DMS114 treated with DMSO at 0.1 percent for 48 hours (cell line): ENCODE data around the gene GEMIN5.

Source experiments
- DNase-seq: peaks from one replicate; lab custom pipeline; 2025; ENCODE audit not compliant: unreplicated experiment; lab: John Stamatoyannopoulos, UW

Gene GEMIN5

DNA sequence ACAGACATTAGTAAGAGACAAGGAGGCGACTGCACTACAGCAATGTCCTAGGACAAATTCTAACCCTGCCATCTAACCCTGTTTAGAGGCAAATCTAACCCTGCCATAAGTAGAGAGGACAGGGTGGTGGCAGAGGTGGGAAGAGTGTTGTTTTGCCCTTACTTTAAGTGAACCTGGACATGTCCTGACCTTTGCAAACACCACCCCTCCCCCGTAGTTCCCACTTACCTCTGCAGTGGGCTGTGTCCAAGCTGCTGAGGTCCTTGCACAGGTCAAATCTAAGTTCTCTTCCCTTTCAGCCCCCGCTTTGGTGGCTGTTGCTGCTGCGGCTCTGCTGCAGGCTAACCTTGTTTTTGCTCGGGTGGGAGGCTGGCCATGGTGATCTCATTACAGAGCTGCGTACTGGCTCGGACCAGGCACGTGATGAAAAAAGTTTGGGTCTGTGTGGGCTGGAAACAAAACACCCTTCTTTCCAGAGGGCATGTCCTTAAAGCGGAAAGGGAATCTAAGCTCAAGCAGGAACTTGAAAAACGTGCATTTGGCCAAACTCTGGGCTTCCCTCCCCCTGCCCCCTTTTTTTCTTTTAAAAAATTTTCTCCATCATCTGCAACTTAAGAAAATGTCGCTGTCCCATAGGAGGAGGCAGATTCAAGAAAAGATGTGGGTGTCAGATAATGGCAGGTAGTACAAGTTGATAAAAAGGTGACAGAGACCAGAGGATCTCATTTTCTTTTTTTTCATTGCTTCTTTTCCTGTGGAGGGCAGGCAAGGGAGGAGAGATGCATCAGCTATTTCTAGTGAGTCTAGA, 87.6 kb downstream of the GEMIN5 start, which contains the start of gene FAXDC2:
FAXDC2 (minus strand) TSS at position 349 of the 808 bp plus-strand sequence. CDS start 12,425 bp downstream, outside the sequence.
- peak; percentile 32 for DNase-seq

DNA sequence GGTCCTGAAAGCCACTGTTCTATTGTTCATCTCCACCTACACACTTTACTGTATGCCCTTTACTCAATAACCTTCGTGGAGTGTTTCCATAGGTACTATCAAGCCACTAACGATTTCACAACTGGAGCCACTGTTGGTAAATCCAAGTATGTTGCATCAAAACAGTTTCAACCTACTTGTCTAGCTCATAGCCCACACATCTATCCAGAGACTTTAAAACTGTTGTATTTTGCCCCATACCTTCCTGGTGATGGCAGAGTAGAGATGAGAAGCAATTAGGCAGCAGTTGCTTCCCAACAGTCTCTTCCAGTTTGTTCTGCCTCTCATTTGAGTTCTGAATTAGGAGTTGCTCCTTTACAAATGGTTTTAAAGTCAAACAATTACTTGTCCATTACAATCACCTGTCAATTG, 88.2 kb downstream of the GEMIN5 start:
- no peak for DNase-seq

DNA sequence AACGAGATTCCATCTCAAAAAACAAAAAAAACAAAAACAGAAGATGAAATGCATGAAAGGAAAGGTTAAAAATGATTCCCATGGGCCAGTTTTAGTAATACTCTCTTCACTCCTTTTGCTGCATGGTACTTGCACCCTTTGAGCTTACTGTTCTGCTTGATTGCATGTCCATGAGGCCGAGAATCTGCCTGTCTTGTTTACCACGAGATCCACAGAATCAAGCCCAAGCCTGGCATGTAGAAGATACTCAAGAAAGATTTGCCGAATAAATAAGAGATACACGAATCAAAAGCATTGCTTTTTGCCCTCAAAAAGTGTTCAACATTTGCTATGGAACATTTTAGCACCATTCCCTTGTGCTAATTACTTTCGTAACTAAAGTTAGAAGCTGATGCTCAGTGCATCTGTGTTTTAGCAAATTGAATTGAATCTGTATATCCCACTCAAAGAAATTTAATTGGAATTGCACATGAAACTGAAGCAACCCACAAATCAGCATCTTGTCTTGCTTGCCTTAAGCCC, 88.7 kb downstream of the GEMIN5 start:
- no peak for DNase-seq

DNA sequence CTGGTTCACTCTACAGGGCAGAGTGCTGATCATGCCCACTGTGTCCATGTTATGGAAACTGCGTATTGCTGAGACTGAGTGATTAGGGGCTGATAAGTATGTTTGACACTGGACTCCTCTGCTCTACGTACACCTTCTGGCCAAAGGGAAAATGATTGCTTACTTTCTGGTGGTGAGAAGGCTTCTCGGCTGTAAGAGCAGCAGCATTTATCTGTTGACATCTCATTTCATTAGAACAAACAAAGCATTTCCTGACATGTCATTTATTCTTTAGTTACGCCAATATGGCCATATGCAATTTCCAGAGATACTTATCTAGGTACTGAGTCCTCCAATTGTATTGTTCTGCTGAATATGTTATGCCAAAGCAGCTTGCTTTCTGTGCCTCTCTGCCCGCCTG, 93.2 kb downstream of the GEMIN5 start:
- DNase-seq = no peak

DNA sequence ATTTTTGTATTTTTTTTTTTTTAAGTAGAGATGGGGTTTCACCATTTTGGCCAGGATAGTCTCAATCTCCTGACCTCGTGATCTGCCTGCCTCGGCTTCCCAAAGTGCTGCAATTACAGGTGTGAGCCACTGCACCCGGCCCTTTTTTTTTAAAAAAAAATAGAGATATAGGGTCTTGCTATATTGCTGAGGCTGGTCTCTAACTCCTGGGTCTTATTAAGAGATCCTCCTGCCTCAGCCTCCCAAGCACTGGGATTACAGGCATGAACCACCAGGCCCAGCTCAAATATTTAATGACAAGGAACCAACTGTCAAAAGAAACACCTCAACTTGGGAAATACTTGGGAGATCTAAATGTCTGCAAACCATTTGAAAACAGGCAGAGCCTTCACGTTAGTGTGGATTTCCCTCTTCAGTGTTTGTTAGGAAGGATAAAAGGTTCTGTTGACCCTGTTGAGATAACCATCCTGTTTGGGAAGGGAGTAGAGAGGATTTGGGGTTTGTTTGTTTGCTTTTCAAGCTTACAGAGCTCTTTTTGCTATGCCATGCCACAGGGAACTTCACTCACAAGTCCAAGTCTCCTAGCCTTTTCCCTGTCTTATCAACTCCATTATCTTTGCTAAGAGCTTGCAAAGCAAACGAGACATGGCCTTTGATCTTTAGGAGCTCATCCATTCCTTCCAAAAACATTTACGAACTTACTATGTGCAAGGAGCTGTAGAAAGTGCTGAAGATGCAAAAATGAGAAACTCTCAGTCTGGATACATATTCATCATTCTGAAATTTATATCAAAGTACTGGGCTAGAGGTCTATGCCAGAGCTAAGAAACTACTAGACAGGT, 95.1 kb downstream of the GEMIN5 start:
- DNase-seq = no peak

DNA sequence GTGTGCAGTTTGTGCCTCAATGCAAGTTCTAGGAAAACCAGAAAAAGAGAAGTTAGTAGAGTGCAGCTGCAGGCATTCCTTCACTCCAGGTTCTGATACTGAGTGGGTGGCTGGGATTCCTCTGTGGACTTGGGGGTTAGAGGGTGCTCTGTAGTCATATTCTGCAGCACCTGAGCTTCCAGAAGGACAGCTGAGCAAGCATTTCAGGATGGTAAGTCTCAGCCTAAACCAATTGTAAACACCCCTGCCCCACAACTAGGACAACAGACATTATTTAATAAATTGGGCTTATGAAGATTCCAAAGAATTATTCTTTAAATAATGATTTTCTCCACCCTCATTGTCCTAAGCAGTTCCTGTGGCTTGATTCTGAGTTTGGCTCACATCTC, 96.7 kb downstream of the GEMIN5 start:
- DNase-seq = no peak

DNA sequence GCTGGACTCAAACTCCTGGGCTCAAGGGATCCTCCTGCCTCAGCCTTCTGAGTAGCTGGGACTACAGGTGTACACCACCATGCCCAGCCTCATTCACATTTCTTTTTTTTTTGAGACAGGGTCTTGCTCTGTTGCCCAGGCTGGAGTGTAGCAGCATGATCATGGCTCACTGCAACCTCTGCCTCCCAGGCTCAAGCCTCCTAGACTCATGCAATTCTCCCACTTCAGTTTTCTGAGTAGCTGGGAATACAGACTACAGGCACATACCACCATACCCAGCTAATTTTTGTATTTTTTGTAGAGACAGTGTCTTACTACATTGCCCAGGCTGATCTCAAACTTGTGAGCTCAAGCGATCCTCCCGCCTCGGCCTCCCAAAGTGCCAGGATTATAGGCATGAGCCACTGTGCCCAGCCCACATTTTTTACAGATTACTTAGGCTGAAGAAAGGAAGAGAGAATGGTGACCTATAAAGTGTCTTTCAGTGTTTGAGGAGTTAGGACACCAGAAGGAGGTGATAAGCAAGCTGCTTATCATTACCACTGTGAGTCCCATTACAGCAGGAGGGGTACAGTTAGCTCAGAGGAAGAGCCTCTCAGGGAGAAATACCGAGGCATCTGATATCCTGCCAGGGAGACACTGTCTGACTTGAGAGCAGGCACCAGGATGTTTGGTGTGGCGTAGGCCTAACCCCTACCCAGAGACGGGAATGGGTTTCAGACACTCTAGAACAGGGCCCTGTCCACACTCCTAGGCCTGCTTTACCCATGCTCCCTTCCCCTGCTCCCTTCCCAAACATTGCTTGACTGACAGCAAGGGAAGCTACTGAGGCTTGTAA, 97.4 kb downstream of the GEMIN5 start:
- no peak for DNase-seq
